PC-9 (cell line): ENCODE data around the gene GLRA1. TPM values are rescaled to one million over a fixed set of nuclear protein-coding genes. Genes with fewer than 3 reads are reported as not detected.

Source experiments
- BruUV-seq: library from RNA; stranded (reverse); fragments of 400-500 nt; replicated peaks from 2 replicates; lab custom pipeline; 2021; lab: Mats Ljungman, UMichigan
- CTCF ChIA-PET: fragments of 300-600 bp; sonication (Branson Sonifier 250); formaldehyde crosslinking; loops from one replicate; lab custom pipeline; 2022; ENCODE audit warnings: antibody characterized with exemption; lab: Charles Lee
- POLR2A ChIA-PET: fragments of 300-600 bp; sonication (Branson Sonifier 250); formaldehyde crosslinking; loops from one replicate; lab custom pipeline; 2022; ENCODE audit warnings: antibody characterized with exemption; ENCODE audit not compliant: unreplicated experiment; lab: Charles Lee
- DNase-seq, 2 experiments: peaks; one replicate each; pipeline versions ENCODE4 v3.0.0 to v3.0.0-alpha.2; 2015 to 2022; ENCODE audit warnings: mixed read lengths in 1 of 2
- H2AFZ ChIP-seq: fragments of 200-600 bp; sonication (generic); 2 replicates; pipeline ENCODE4 v1.8.1; 2017; ENCODE audit warnings: antibody characterized with exemption
- H3F3A ChIP-seq: fragments of 200-600 bp; sonication (generic); 2 replicates; pipeline ENCODE4 v1.8.1; 2017; ENCODE audit warnings: antibody characterized with exemption, mild to moderate bottlenecking, low read depth; ENCODE audit not compliant: insufficient read depth
- H3K27ac ChIP-seq: fragments of 200-600 bp; sonication (generic); 2 replicates; pipeline ENCODE4 v1.6.1; 2016; ENCODE audit warnings: mixed run types
- H3K27me3 ChIP-seq: fragments of 200-600 bp; sonication (generic); 2 replicates; pipeline ENCODE4 v1.6.1; 2016; ENCODE audit warnings: low read depth, mixed run types; ENCODE audit not compliant: insufficient read depth
- H3K36me3 ChIP-seq: fragments of 200-600 bp; sonication (generic); 2 replicates; pipeline ENCODE4 v1.6.1; 2016; ENCODE audit warnings: low read depth, mixed run types
- H3K4me1 ChIP-seq: fragments of 200-600 bp; sonication (generic); replicated peaks from 2 replicates; pipeline ENCODE4 v1.6.1; 2016; ENCODE audit warnings: mixed run types; ENCODE audit not compliant: insufficient read depth
- H3K4me2 ChIP-seq: fragments of 200-600 bp; sonication (generic); 2 replicates; pipeline ENCODE4 v1.6.1; 2017; ENCODE audit warnings: mixed run types
- H3K4me3 ChIP-seq: fragments of 200-600 bp; sonication (generic); 2 replicates; pipeline ENCODE4 v1.6.1; 2016; ENCODE audit warnings: mixed run types
- H3K79me2 ChIP-seq: fragments of 200-600 bp; sonication (generic); 2 replicates; pipeline ENCODE4 v1.6.1; 2017; ENCODE audit warnings: low read depth, mixed run types
- H3K9me2 ChIP-seq: fragments of 200-600 bp; sonication (generic); 2 replicates; pipeline ENCODE4 v1.8.1; 2017; ENCODE audit warnings: mild to moderate bottlenecking; ENCODE audit not compliant: insufficient read depth
- H3K9me3 ChIP-seq: fragments of 200-600 bp; sonication (generic); 2 replicates; pipeline ENCODE4 v1.8.1; 2016; ENCODE audit warnings: low read depth; ENCODE audit not compliant: insufficient read depth
- H4K20me1 ChIP-seq: fragments of 200-600 bp; sonication (generic); 2 replicates; pipeline ENCODE4 v1.8.1; 2017; ENCODE audit not compliant: insufficient read depth
- CTCF ChIP-seq: fragments of 200-600 bp; sonication (generic); conservative IDR thresholded peaks from 2 replicates; pipeline ENCODE4 v1.6.1; 2017; ENCODE audit warnings: mixed run types, antibody characterized with exemption, mild to moderate bottlenecking, moderate library complexity
- EZH2 ChIP-seq: fragments of 200-600 bp; sonication (generic); IDR thresholded peaks from 2 replicates; pipeline ENCODE4 v1.8.0; 2017; ENCODE audit warnings: antibody characterized with exemption, low read depth
- intact Hi-C: fragments of 100-400 bp; cut with micrococcal nuclease; formaldehyde crosslinking; loops from one replicate; pipeline ENCODE4 v1.10.0; 2022; ENCODE audit not compliant: unreplicated experiment
- total RNA-seq: library from RNA; stranded (reverse); gene quantifications from 2 replicates; pipeline ENCODE4 v1.2.3, GENCODE V29; 2021

The GLRA1 gene
- total RNA-seq, 1 experiment from 2014 or later, result not detected

- Histone ChIP-seq H3K27ac (no peak overlapping the region), H2AFZ (no peak overlapping the region), H3K9me3 (no peaks in the 10 kb centered on the region), H3K4me1 (no peaks in the 10 kb centered on the region), H3F3A (no peaks in the 10 kb centered on the region), H3K27me3 (peaks cover 32% of the 10 kb centered on the region), H3K9me2 (no peaks in the 10 kb centered on the region), H3K79me2 (no peaks in the 10 kb centered on the region), H4K20me1 (no peaks in the 10 kb centered on the region), H3K36me3 (no peaks in the 10 kb centered on the region), H3K4me3 (no peak overlapping the region), H3K4me2 (no peak overlapping the region)
- no TSS peak for BruUV-seq
- POLR2A ChIA-PET, result no interaction called here
- intact Hi-C loops, result no loop called here
- DNase-seq, result no peak
- CTCF ChIA-PET, result no interaction called here
- TF ChIP-seq CTCF, result no peak
- TF ChIP-seq EZH2, result no peak
These were observed 41.4 kb upstream of the GLRA1 start for GRCh38 chr5:151966046-151966445.

GRCh38 chr5:151964471-151964870, 39.8 kb upstream of the GLRA1 start:
- ChIA-PET POLR2A (interaction anchor here (0.6 kb wide), 1 partner anchor 166 kb away, joined by 4 read pairs; no protein-coding TSS in a partner anchor), CTCF (no interaction called here)
- Histone ChIP-seq H2AFZ (no peak overlapping the region), H3K4me2 (no peak overlapping the region), H4K20me1 (no peaks in the 10 kb centered on the region), H3K36me3 (no peaks in the 10 kb centered on the region), H3K4me1 (no peaks in the 10 kb centered on the region), H3K4me3 (no peak overlapping the region), H3K9me2 (no peaks in the 10 kb centered on the region), H3K79me2 (no peaks in the 10 kb centered on the region), H3K9me3 (no peaks in the 10 kb centered on the region), H3K27me3 (peaks cover 45% of the 10 kb centered on the region), H3K27ac (no peak overlapping the region), H3F3A (no peaks in the 10 kb centered on the region)
- no peak for DNase-seq
- intact Hi-C loops, result no loop called here
- BruUV-seq, result no TSS peak
- TF ChIP-seq EZH2 (no peak), CTCF (no peak)

GRCh38 chr5:151961557-151961956, 36.9 kb upstream of the GLRA1 start:
- Histone ChIP-seq H3K4me3 (no peak overlapping the region), H3K36me3 (no peaks in the 10 kb centered on the region), H3K9me3 (no peaks in the 10 kb centered on the region), H3K27ac (no peak overlapping the region), H3K9me2 (no peaks in the 10 kb centered on the region), H3K79me2 (no peaks in the 10 kb centered on the region), H3K4me2 (no peak overlapping the region), H3K4me1 (no peaks in the 10 kb centered on the region), H3F3A (no peaks in the 10 kb centered on the region), H2AFZ (no peak overlapping the region), H3K27me3 (peaks cover 51% of the 10 kb centered on the region), H4K20me1 (no peaks in the 10 kb centered on the region)
- intact Hi-C loops, result no loop called here
- DNase-seq, result no peak
- BruUV-seq, result no TSS peak
- POLR2A ChIA-PET, result no interaction called here
- TF ChIP-seq EZH2 (no peak), CTCF (no peak)
- CTCF ChIA-PET, result no interaction called here
